H7 (cell line): ENCODE results near the gene FIBCD1. TPM values are rescaled to one million over a fixed set of nuclear protein-coding genes. Genes with fewer than 3 reads are reported as not detected.
"Not testable (repeated sequence)": the region's sequence is repeated elsewhere in the genome, so short reads cannot be mapped to it uniquely, and the experiment has no call there.

ENCODE experiments used
- DNase-seq: peaks from one replicate; pipeline ENCODE4 v3.0.0; 2012
- H3K27me3 ChIP-seq: 2 replicates; pipeline ENCODE4 v1.6.0; 2011; ENCODE audit warnings: mild to moderate bottlenecking, low read length; ENCODE audit not compliant: control insufficient read depth, insufficient read depth
- H3K36me3 ChIP-seq: replicated peaks from 2 replicates; pipeline ENCODE4 v1.5.1; 2011; ENCODE audit warnings: low read length; ENCODE audit not compliant: control insufficient read depth, insufficient read depth
- H3K4me3 ChIP-seq: 2 replicates; pipeline ENCODE4 v1.5.1; 2011; ENCODE audit warnings: low read depth, mild to moderate bottlenecking, control low read depth, low read length, moderate library complexity; ENCODE audit not compliant: insufficient read depth
- total RNA-seq: library from RNA; depleted of rRNA; stranded (reverse); fragments of >200 nt; shearing (Covaris generic); gene quantifications from 2 replicates; pipeline ENCODE4 v1.2.3, GENCODE V29; 2014

Gene FIBCD1
- total RNA-seq, 1 experiment from 2014 or later, result 6.2 TPM

- DNase-seq, result no peak
- Histone ChIP-seq H3K4me3 (no peak overlapping the region), H3K27me3 (no peaks in the 10 kb centered on the region), H3K36me3 (no peaks in the 10 kb centered on the region)
These were observed 24.9 kb upstream of the FIBCD1 start for GRCh38 chr9:130963916-130964315.

GRCh38 chr9:130963337-130963908 lies 24.4 kb upstream of the FIBCD1 start:
- no peaks in the 10 kb centered on the region for H3K27me3 ChIP-seq
- H3K4me3 ChIP-seq, result no peak overlapping the region
- H3K36me3 ChIP-seq, result no peaks in the 10 kb centered on the region
- DNase-seq, result peak; percentile 42

- DNase-seq, result peak; percentile 56
- Histone ChIP-seq H3K4me3 (no peak overlapping the region), H3K27me3 (no peaks in the 10 kb centered on the region), H3K36me3 (no peaks in the 10 kb centered on the region)
These were observed 23.6 kb upstream of the FIBCD1 start for GRCh38 chr9:130962418-130963316.

GRCh38 chr9:130961511-130962300 lies 22.7 kb upstream of the FIBCD1 start:
- Histone ChIP-seq H3K27me3 (no peaks in the 10 kb centered on the region), H3K36me3 (no peaks in the 10 kb centered on the region), H3K4me3 (no peak overlapping the region)
- no peak for DNase-seq

GRCh38 chr9:130960522-130961378 lies 21.7 kb upstream of the FIBCD1 start:
- Histone ChIP-seq H3K4me3 (no peak overlapping the region), H3K36me3 (no peaks in the 10 kb centered on the region), H3K27me3 (no peaks in the 10 kb centered on the region)
- DNase-seq, result peak; percentile 26

- Histone ChIP-seq H3K36me3 (no peaks in the 10 kb centered on the region), H3K27me3 (no peaks in the 10 kb centered on the region), H3K4me3 (no peak overlapping the region)
- peak; percentile 30 for DNase-seq
These were observed 20.8 kb upstream of the FIBCD1 start for GRCh38 chr9:130959809-130960334.

- H3K36me3 ChIP-seq, result not testable (repeated sequence)
These were observed 19.5 kb upstream of the FIBCD1 start for GRCh38 chr9:130958564-130958963.

GRCh38 chr9:130957451-130958203 lies 18.6 kb upstream of the FIBCD1 start:
- Histone ChIP-seq H3K36me3 (no peaks in the 10 kb centered on the region), H3K4me3 (no peak overlapping the region), H3K27me3 (no peaks in the 10 kb centered on the region)
- peak; percentile 37 for DNase-seq

More at GRCh38 chr9:130958564-130958963, 19.5 kb upstream of the FIBCD1 start:
- DNase-seq, H3K4me3 ChIP-seq, H3K27me3 ChIP-seq: not testable (repeated sequence)

- Histone ChIP-seq H3K27me3 (no peaks in the 10 kb centered on the region), H3K36me3 (no peaks in the 10 kb centered on the region), H3K4me3 (no peak overlapping the region)
- DNase-seq, result peak; percentile 67
These were observed 17.8 kb upstream of the FIBCD1 start for GRCh38 chr9:130956636-130957450.

GRCh38 chr9:130955947-130956621 lies 17.0 kb upstream of the FIBCD1 start:
- H3K4me3 ChIP-seq, result no peak overlapping the region
- no peaks in the 10 kb centered on the region for H3K36me3 ChIP-seq
- no peak for DNase-seq
- no peaks in the 10 kb centered on the region for H3K27me3 ChIP-seq

GRCh38 chr9:130954925-130955324 lies 15.9 kb upstream of the FIBCD1 start:
- not testable (repeated sequence) for H3K36me3 ChIP-seq, H3K4me3 ChIP-seq, DNase-seq, H3K27me3 ChIP-seq

- no peak overlapping the region for H3K4me3 ChIP-seq
- no peaks in the 10 kb centered on the region for H3K36me3 ChIP-seq
- DNase-seq, result no peak
- H3K27me3 ChIP-seq, result no peaks in the 10 kb centered on the region
These were observed 15.3 kb upstream of the FIBCD1 start for GRCh38 chr9:130954317-130954716.
